ENCODE results near the gene MARCHF4. TPM values are rescaled to one million over a fixed set of nuclear protein-coding genes. Genes with fewer than 3 reads are reported as not detected.

MARCHF4 gene
- total and polyA plus RNA-seq, 2 of the 8 experiments (the other 6 are each of a cell fraction or from before 2014, with no cell fraction given), result 1.9 to 2.9 TPM

DNA sequence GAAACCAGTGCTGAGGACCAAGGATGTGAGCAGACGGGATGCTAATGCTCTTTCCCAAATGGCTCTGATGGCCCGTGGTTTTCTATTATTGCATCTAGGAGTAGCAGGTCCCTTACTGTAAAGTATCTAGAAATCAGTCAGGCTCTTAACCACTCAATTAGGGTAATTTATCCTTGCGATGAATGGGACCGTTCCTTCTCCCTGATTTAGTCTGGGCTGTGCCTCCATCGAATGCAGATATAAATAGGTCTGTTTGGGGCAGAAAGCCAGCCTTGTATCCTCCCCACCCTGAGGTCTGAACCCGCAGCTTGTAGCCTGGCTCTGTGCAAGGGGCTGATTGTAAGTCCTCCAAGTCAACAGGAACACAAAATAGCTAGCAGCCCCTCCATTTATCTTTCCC is 30.5 kb upstream of the MARCHF4 start:
- no peak overlapping the region for H3K18ac ChIP-seq (ENCODE audit: extremely low read depth, low read length)
- 85% methylated on average over 6 of the region's 6 CpGs; no CpG with 5 or more reads in 1 of the 2 experiments for WGBS, 2 experiments (ENCODE audit: extremely low coverage in 1 of 2, insufficient coverage in 1 of 2, insufficient read length in 1 of 2, insufficient replicate concordance in 2 of 2, low coverage in 1 of 2, low lambda C conversion rate in 2 of 2, missing lambda C conversion rate in 1 of 2)
- no peak overlapping the region for H3K23ac ChIP-seq (ENCODE audit: insufficient read length)
- CTCF ChIA-PET (ENCODE audit: partially characterized antibody), result interaction anchor here (0.7 to 9.4 kb wide), 16 partner anchors 12 to 369 kb away, joined by 3 to 105 read pairs (median 11); partner anchors contain the start of gene SMARCAL1
- H3K9me3 ChIP-seq (ENCODE audit: insufficient read depth in 2 of 2, low read depth in 1 of 2, low read length in 1 of 2), result no peaks in the 10 kb centered on the region
- no peak overlapping the region for H4K5ac ChIP-seq (ENCODE audit: insufficient read length, low read depth, low read length)
- no peak overlapping the region for H2BK120ac ChIP-seq (replicated peaks; ENCODE audit: low read depth, low read length)
- H3K56ac ChIP-seq (replicated peaks; ENCODE audit: insufficient read length, low read depth, low read length), result no peak overlapping the region
- no peaks in the 10 kb centered on the region for H3K79me1 ChIP-seq (ENCODE audit: low read depth, low read length)
- H2BK20ac ChIP-seq (ENCODE audit: low read length), result no peak overlapping the region
- H2BK15ac ChIP-seq (ENCODE audit: low read length), result no peak overlapping the region
- no peak overlapping the region for H3K4me2 ChIP-seq (ENCODE audit: insufficient read depth in 1 of 2, low read depth in 2 of 2, low read length in 2 of 2)
- H3K27ac ChIP-seq (ENCODE audit: low read depth, low read length), result no peak overlapping the region
- H3K9ac ChIP-seq (replicated peaks in 1 of 4; ENCODE audit: extremely low read depth in 1 of 4, low read depth in 3 of 4, low read length in 3 of 4), result no peak overlapping the region
- no peak overlapping the region for H4K91ac ChIP-seq (replicated peaks; ENCODE audit: insufficient read length, low read length)
- no peaks in the 10 kb centered on the region for H3K23me2 ChIP-seq (ENCODE audit: low read depth, low read length)
- H3K4me3 ChIP-seq (ENCODE audit: extremely low read depth in 1 of 4, insufficient read depth in 2 of 4, low read depth in 3 of 4, low read length in 4 of 4), result no peak overlapping the region
- no peak overlapping the region for H4K8ac ChIP-seq (ENCODE audit: extremely low read depth, insufficient read depth, low read length)
- H3K79me2 ChIP-seq (ENCODE audit: control insufficient read depth in 1 of 2, insufficient read depth in 2 of 2, low read length in 2 of 2), result no peaks in the 10 kb centered on the region
- POLR2A ChIA-PET (ENCODE audit: partially characterized antibody), result interaction anchor here (1.6 to 2.2 kb wide), 2 partner anchors 9 to 187 kb away, joined by 4 to 5 read pairs; partner anchors contain the start of gene SMARCAL1
- H2AK5ac ChIP-seq (ENCODE audit: low read depth, low read length), result no peak overlapping the region
- H4K20me1 ChIP-seq (replicated peaks in 1 of 2; ENCODE audit: control insufficient read depth in 1 of 2, insufficient read depth in 2 of 2, low read length in 2 of 2), result no peaks in the 10 kb centered on the region
- no peaks in the 10 kb centered on the region for H3K27me3 ChIP-seq (replicated peaks in 1 of 4; ENCODE audit: control insufficient read depth in 3 of 4, extremely low read depth in 1 of 4, insufficient read depth in 3 of 4, low read length in 3 of 4)
- no peaks in the 10 kb centered on the region for H3K36me3 ChIP-seq (ENCODE audit: control insufficient read depth in 2 of 4, insufficient read depth in 4 of 4, low read length in 3 of 4)
- H3K4me1 ChIP-seq (replicated peaks in 1 of 4; ENCODE audit: control insufficient read depth in 3 of 4, insufficient read depth in 4 of 4, low read length in 3 of 4), result peaks cover 0 to 3% (median 0%) of the 10 kb centered on the region in 4 experiments; a peak in 2 of 7 replicates
- peak overlapping the region; percentile 43 for H2AFZ ChIP-seq (ENCODE audit: low read length)
- no peak overlapping the region for H2BK5ac ChIP-seq (ENCODE audit: low read depth, low read length)
- no peak overlapping the region for H2BK12ac ChIP-seq (ENCODE audit: low read depth, low read length)
- TF ChIP-seq POLR2A (IDR thresholded peaks at IDR 0.05; ENCODE audit: control extremely low read depth in 1 of 2, low read depth in 2 of 2, low read length in 2 of 2) (no peak), FOSL1 (IDR thresholded peaks at IDR 0.05; ENCODE audit: insufficient read depth, low read depth, low read length) (no peak), TAF1 (IDR thresholded peaks at IDR 0.05; ENCODE audit: low read depth, low read length) (no peak), MAFK (IDR thresholded peaks at IDR 0.05; ENCODE audit: low read depth, low read length) (no peak), HDAC6 (IDR thresholded peaks at IDR 0.05; ENCODE audit: low read depth, low read length) (no peak), ASH2L (IDR thresholded peaks at IDR 0.05; ENCODE audit: low read length) (no peak), RBBP5 (IDR thresholded peaks at IDR 0.05; ENCODE audit: borderline replicate concordance, low read depth, low read length) (no peak), SIN3A (conservative IDR thresholded peaks at IDR 0.05 in 1 of 2, IDR thresholded peaks at IDR 0.05 in 1 of 2; ENCODE audit: low read depth in 1 of 2, low read length in 2 of 2) (no peak), POLR2AphosphoS5 (IDR thresholded peaks at IDR 0.05; ENCODE audit: low read depth, low read length) (no peak), SIX5 (IDR thresholded peaks at IDR 0.05; ENCODE audit: low read depth, low read length) (no peak), YY1 (IDR thresholded peaks at IDR 0.05; ENCODE audit: low read depth, low read length) (no peak), MAX (IDR thresholded peaks at IDR 0.05) (no peak), GABPA (IDR thresholded peaks at IDR 0.05; ENCODE audit: borderline replicate concordance, insufficient read depth, low read length) (no peak), KDM1A (IDR thresholded peaks at IDR 0.05; ENCODE audit: borderline replicate concordance, low read length) (no peak), SAP30 (IDR thresholded peaks at IDR 0.05; ENCODE audit: insufficient read depth, insufficient replicate concordance, low read length) (no peak)
- no peak overlapping the region for H3K14ac ChIP-seq (ENCODE audit: insufficient read length)
- H3K4ac ChIP-seq (replicated peaks; ENCODE audit: insufficient read length, low read depth, low read length), result no peak overlapping the region
- no peak for FAIRE-seq
- no peak for DNase-seq (ENCODE audit: low read depth in 1 of 2, low spot score in 2 of 2)

Measured in H1 (cell line).